RWPE2 (cell line): ENCODE measurements around the gene CD38.

Experiments
- ATAC-seq: fragments of 200-7000 bp; cut with Tn5 transposase; 3 replicates; pipeline ENCODE4 v1.9.1; 2021; ENCODE audit warnings: low read depth
- DNase-seq: peaks from one replicate; pipeline ENCODE4 v3.0.0-alpha.2; 2020; ENCODE audit warnings: low spot score
- H3K27ac ChIP-seq: fragments of 450-650 bp; 2 replicates; pipeline ENCODE4 v1.5.1; 2017; ENCODE audit warnings: mild to moderate bottlenecking; ENCODE audit not compliant: poor library complexity, severe bottlenecking
- H3K27me3 ChIP-seq: fragments of 250-450 bp; sonication (Bioruptor Pico); 2 replicates; pipeline ENCODE4 v1.5.1; 2021; ENCODE audit warnings: mild to moderate bottlenecking, moderate library complexity; ENCODE audit not compliant: insufficient read depth, poor library complexity, severe bottlenecking
- H3K36me3 ChIP-seq: fragments of 250-450 bp; sonication (Bioruptor Pico); 2 replicates; pipeline ENCODE4 v1.5.1; 2020; ENCODE audit warnings: low read depth, mild to moderate bottlenecking, moderate library complexity
- H3K4me1 ChIP-seq: fragments of 250-450 bp; sonication (Bioruptor Pico); 2 replicates; pipeline ENCODE4 v1.5.1; 2021; ENCODE audit warnings: mild to moderate bottlenecking, moderate library complexity; ENCODE audit not compliant: insufficient read depth, poor library complexity, severe bottlenecking
- H3K4me3 ChIP-seq: fragments of 250-450 bp; sonication (Bioruptor Pico); 2 replicates; pipeline ENCODE4 v1.5.1; 2021; ENCODE audit warnings: mild to moderate bottlenecking, moderate library complexity; ENCODE audit not compliant: severe bottlenecking
- H3K9me3 ChIP-seq: fragments of 250-450 bp; sonication (Bioruptor Pico); 2 replicates; pipeline ENCODE4 v1.5.1; 2021; ENCODE audit warnings: mild to moderate bottlenecking, moderate library complexity; ENCODE audit not compliant: severe bottlenecking
- CTCF ChIP-seq: fragments of 450-650 bp; IDR thresholded peaks from one replicate; pipeline ENCODE4 v1.5.1; 2017; ENCODE audit warnings: mild to moderate bottlenecking, moderate library complexity; ENCODE audit not compliant: poor library complexity, severe bottlenecking

The CD38 gene

GRCh38 chr4:15883610-15884243 is 105.6 kb downstream of the CD38 start:
- TF ChIP-seq CTCF = no peak
- no peak for ATAC-seq
- Histone ChIP-seq H3K4me3 (no peak overlapping the region), H3K27me3 (no peaks in the 10 kb centered on the region), H3K36me3 (no peaks in the 10 kb centered on the region), H3K9me3 (no peaks in the 10 kb centered on the region), H3K27ac (no peak overlapping the region), H3K4me1 (no peaks in the 10 kb centered on the region)
- no peak for DNase-seq

- H3K36me3 ChIP-seq = no peaks in the 10 kb centered on the region
- no peak for DNase-seq
These were observed 106.5 kb downstream of the CD38 start for GRCh38 chr4:15884666-15885065.

GRCh38 chr4:15885422-15885821 is 107.3 kb downstream of the CD38 start:
- H3K4me3 ChIP-seq = no peak overlapping the region
- H3K27me3 ChIP-seq = no peaks in the 10 kb centered on the region
- no peaks in the 10 kb centered on the region for H3K4me1 ChIP-seq
- no peak for ATAC-seq
- no peaks in the 10 kb centered on the region for H3K36me3 ChIP-seq
- DNase-seq = no peak
- H3K27ac ChIP-seq = no peak overlapping the region
- no peaks in the 10 kb centered on the region for H3K9me3 ChIP-seq
- TF ChIP-seq CTCF = no peak

More at GRCh38 chr4:15884666-15885065, 106.5 kb downstream of the CD38 start:
- no peaks in the 10 kb centered on the region for H3K9me3 ChIP-seq
- H3K27ac ChIP-seq = no peak overlapping the region
- TF ChIP-seq CTCF = no peak
- no peaks in the 10 kb centered on the region for H3K27me3 ChIP-seq
- no peak overlapping the region for H3K4me3 ChIP-seq
- H3K4me1 ChIP-seq = no peaks in the 10 kb centered on the region
- ATAC-seq = no peak

- H3K4me3 ChIP-seq = no peak overlapping the region
- no peak for DNase-seq
- no peaks in the 10 kb centered on the region for H3K27me3 ChIP-seq
- no peak overlapping the region for H3K27ac ChIP-seq
- ATAC-seq = no peak
- peaks cover 4% of the 10 kb centered on the region for H3K4me1 ChIP-seq
- no peaks in the 10 kb centered on the region for H3K9me3 ChIP-seq
- H3K36me3 ChIP-seq = no peaks in the 10 kb centered on the region
- no peak for TF ChIP-seq CTCF
These were observed 110.4 kb downstream of the CD38 start for GRCh38 chr4:15888515-15888914.

- no peak for TF ChIP-seq CTCF
- Histone ChIP-seq H3K4me3 (no peak overlapping the region), H3K9me3 (no peaks in the 10 kb centered on the region), H3K27ac (no peak overlapping the region), H3K36me3 (no peaks in the 10 kb centered on the region), H3K27me3 (no peaks in the 10 kb centered on the region), H3K4me1 (peaks cover 20% of the 10 kb centered on the region)
- ATAC-seq (no peak), DNase-seq (no peak)
These were observed 112.2 kb downstream of the CD38 start for GRCh38 chr4:15890246-15890829.
